GM23338 (cell line): ENCODE measurements around the gene ABCF3. TPM values are rescaled to one million over a fixed set of nuclear protein-coding genes. Genes with fewer than 3 reads are reported as not detected.
A peak's percentile ranks its signal among the peaks of the same experiment; 100 is the strongest.

Experiments used
- ATAC-seq: fragments of 200-7000 bp; cut with Tn5 transposase; 3 replicates; pipeline ENCODE4 v1.9.1; 2020
- DNase-seq: peaks from one replicate; pipeline ENCODE4 v3.0.0-alpha.2; 2015; ENCODE audit warnings: low spot score
- H2AFZ ChIP-seq: fragments of 200-600 bp; sonication (generic); 2 replicates; pipeline ENCODE4 v1.8.0; 2016; ENCODE audit warnings: antibody characterized with exemption, mild to moderate bottlenecking, moderate library complexity
- H3F3A ChIP-seq: fragments of 200-600 bp; sonication (generic); replicated peaks from 2 replicates; pipeline ENCODE4 v1.8.0; 2017; ENCODE audit warnings: antibody characterized with exemption, mixed run types, low read depth
- H3K27ac ChIP-seq: fragments of 200-600 bp; sonication (generic); 2 replicates; pipeline ENCODE4 v1.6.1; 2016; ENCODE audit warnings: low read depth
- H3K27me3 ChIP-seq: fragments of 200-600 bp; sonication (generic); 2 replicates; pipeline ENCODE4 v1.8.0; 2016; ENCODE audit warnings: mild to moderate bottlenecking, mixed run types, moderate library complexity; ENCODE audit not compliant: insufficient read depth
- H3K36me3 ChIP-seq: fragments of 200-600 bp; sonication (generic); 2 replicates; pipeline ENCODE4 v1.8.0; 2016; ENCODE audit warnings: mild to moderate bottlenecking; ENCODE audit not compliant: insufficient read depth
- H3K4me1 ChIP-seq: fragments of 200-600 bp; sonication (generic); 2 replicates; pipeline ENCODE4 v1.8.0; 2016; ENCODE audit warnings: mild to moderate bottlenecking, moderate library complexity; ENCODE audit not compliant: insufficient read depth
- H3K4me2 ChIP-seq: fragments of 200-600 bp; sonication (generic); 2 replicates; pipeline ENCODE4 v1.7.1; 2017; ENCODE audit warnings: mixed run types
- H3K4me3 ChIP-seq: fragments of 200-600 bp; sonication (generic); 2 replicates; pipeline ENCODE4 v1.6.1; 2016; ENCODE audit warnings: mixed run types
- H3K79me2 ChIP-seq: fragments of 200-600 bp; sonication (generic); replicated peaks from 2 replicates; pipeline ENCODE4 v1.8.0; 2017; ENCODE audit warnings: mild to moderate bottlenecking; ENCODE audit not compliant: insufficient read depth
- H3K9me2 ChIP-seq: fragments of 200-600 bp; sonication (generic); 2 replicates; pipeline ENCODE4 v1.8.0; 2017; ENCODE audit not compliant: insufficient read depth
- H4K20me1 ChIP-seq: fragments of 200-600 bp; sonication (generic); replicated peaks from 2 replicates; pipeline ENCODE4 v1.8.0; 2017; ENCODE audit warnings: mild to moderate bottlenecking; ENCODE audit not compliant: insufficient read depth
- H3K27ac Mint-ChIP-seq: 2 replicates; pipeline ENCODE4 v1.8.0; 2020; ENCODE audit warnings: inconsistent platforms, mild to moderate bottlenecking, moderate library complexity, mixed read lengths
- H3K27me3 Mint-ChIP-seq: 3 replicates; pipeline ENCODE4 v1.8.0; 2022; ENCODE audit warnings: low read depth, mild to moderate bottlenecking, moderate library complexity, mixed read lengths, inconsistent platforms; ENCODE audit not compliant: insufficient read depth, poor library complexity
- H3K36me3 Mint-ChIP-seq: 3 replicates; pipeline ENCODE4 v1.8.0; 2021; ENCODE audit warnings: low read depth, mild to moderate bottlenecking, inconsistent platforms, moderate library complexity, mixed read lengths
- H3K4me1 Mint-ChIP-seq: 3 replicates; pipeline ENCODE4 v1.8.0; 2020; ENCODE audit warnings: mild to moderate bottlenecking, inconsistent platforms, mixed read lengths
- H3K4me3 Mint-ChIP-seq: 3 replicates; pipeline ENCODE4 v1.8.0; 2021; ENCODE audit warnings: moderate library complexity, mild to moderate bottlenecking, inconsistent platforms, mixed read lengths
- H3K9me3 Mint-ChIP-seq: 3 replicates; pipeline ENCODE4 v1.8.0; 2020; ENCODE audit warnings: moderate library complexity, mild to moderate bottlenecking, inconsistent platforms, mixed read lengths
- CREB1 ChIP-seq: fragments of 250-450 bp; sonication (Bioruptor Pico); IDR thresholded peaks from 2 replicates; pipeline ENCODE4 v1.5.0; 2020; ENCODE audit warnings: low read depth, mild to moderate bottlenecking, moderate library complexity
- EZH2 ChIP-seq: fragments of 200-600 bp; sonication (generic); IDR thresholded peaks from one replicate; pipeline ENCODE4 v1.8.0; 2017; ENCODE audit warnings: antibody characterized with exemption, mild to moderate bottlenecking, low read depth; ENCODE audit not compliant: unreplicated experiment
- EZH2phosphoT487 ChIP-seq: fragments of 200-600 bp; sonication (generic); IDR thresholded peaks from one replicate; pipeline ENCODE4 v1.8.1; 2018; ENCODE audit warnings: antibody characterized with exemption; ENCODE audit not compliant: unreplicated experiment
- STAT1 ChIP-seq: IDR thresholded peaks from one replicate; pipeline ENCODE4 v1.6.1; 2016; ENCODE audit warnings: antibody characterized with exemption; ENCODE audit not compliant: unreplicated experiment
- ZNF114 ChIP-seq: fragments of 250-450 bp; sonication (Bioruptor Pico); IDR thresholded peaks from 2 replicates; pipeline ENCODE4 v1.5.0; 2020; ENCODE audit warnings: mild to moderate bottlenecking, moderate library complexity
- ZNF331 ChIP-seq: fragments of 250-450 bp; sonication (Bioruptor Pico); IDR thresholded peaks from 2 replicates; pipeline ENCODE4 v1.5.0; 2020; ENCODE audit warnings: low read depth, mild to moderate bottlenecking, moderate library complexity
- polyA plus RNA-seq: library from polyadenylated mRNA; unstranded; fragments of >200 nt; fragmentation: Nextera tagmentation; extraction: Ambion mirVana; gene quantifications from 2 replicates; pipeline ENCODE4 v1.2.1, GENCODE V29; 2016
- total RNA-seq: library from RNA; depleted of rRNA; stranded (reverse); fragments of >200 nt; shearing (Covaris generic); gene quantifications from 2 replicates; pipeline ENCODE4 v1.2.3, GENCODE V29; 2014
- TF ChIP-seq, protein P1 (sequence below): IDR thresholded peaks from 2 replicates; pipeline ENCODE4 v1.6.1; 2016; ENCODE audit warnings: antibody characterized with exemption
- TF ChIP-seq, protein P2 (sequence below): IDR thresholded peaks from one replicate; pipeline ENCODE4 v1.6.1; 2018; ENCODE audit warnings: antibody characterized with exemption; ENCODE audit not compliant: unreplicated experiment

Gene ABCF3
- total and polyA plus RNA-seq, 2 experiments from 2014 or later, result 33.4 to 48.9 TPM

DNA sequence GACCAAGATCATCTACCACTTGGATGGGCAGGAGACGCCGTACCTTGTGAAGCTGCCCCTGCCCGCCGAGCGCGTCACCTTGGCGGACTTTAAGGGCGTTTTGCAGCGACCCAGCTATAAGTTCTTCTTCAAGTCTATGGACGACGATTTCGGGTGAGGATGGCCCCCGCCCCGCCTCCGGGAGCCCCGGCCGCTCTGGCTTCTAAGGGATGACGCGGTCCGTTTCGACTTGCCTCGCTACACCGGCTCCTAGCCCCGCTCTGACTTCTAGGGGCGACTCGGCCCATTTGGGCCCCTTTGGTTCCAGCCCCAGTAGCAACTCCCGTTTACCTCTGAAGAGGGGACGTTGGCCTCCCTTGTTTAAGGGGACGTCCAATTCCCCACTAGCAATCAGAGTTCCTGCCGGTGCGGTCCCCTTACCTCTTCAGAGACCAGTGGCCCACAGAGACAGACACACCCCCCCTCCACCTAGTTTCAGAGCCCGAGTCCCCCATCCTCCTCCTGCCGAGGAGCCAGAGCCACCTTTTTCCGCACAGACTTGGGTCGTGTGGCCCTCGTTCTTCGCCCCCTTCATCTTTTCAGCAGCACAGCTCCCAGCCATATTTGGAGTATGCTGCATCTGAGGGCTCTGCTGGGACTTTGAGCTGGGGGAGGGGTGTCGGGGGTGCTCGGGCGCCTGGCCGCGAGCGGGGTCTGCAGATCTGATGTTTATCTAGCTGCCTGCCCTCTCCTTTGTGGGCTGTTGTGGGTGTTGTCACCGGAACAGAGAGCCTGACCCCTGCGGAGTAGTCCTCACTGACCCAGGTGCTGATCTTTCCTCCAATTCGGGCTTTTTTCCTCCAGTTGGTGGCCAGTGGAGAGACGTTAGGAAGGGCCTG, 30.1 kb upstream of the ABCF3 start:
- 0 out of 2 replicates have a peak, but pooled peaks cover 7% of the 10 kb centered on the region for H4K20me1 ChIP-seq

DNA sequence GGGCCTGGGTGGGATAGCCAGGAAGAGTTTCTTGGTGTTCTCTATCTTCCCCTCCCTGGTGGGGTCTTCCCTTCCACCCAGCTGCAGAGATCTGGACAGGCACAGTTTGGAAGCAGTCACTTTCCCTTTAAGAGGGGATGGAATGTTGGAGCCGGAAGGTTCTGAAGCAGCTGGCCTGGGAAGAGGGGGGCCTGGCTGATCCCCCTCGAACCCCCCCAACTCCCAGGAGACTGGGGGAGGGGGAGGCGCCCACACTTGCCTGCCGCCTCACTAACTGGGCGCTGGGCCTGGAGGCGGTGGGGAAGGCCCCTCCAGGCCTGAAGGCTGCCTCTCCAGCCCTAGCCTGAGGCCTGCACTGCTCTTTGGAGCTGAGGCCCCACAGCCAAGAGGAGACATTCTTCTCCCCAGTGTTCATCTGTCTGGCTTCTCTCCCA, 29.5 kb upstream of the ABCF3 start:
- ATAC-seq, result peak; percentile 59
- TF ChIP-seq ZNF331, result no peak
- no peak for TF ChIP-seq CREB1 (CRISPR knock-in tag)
- TF ChIP-seq STAT1, result no peak
- TF ChIP-seq, protein P1, sequence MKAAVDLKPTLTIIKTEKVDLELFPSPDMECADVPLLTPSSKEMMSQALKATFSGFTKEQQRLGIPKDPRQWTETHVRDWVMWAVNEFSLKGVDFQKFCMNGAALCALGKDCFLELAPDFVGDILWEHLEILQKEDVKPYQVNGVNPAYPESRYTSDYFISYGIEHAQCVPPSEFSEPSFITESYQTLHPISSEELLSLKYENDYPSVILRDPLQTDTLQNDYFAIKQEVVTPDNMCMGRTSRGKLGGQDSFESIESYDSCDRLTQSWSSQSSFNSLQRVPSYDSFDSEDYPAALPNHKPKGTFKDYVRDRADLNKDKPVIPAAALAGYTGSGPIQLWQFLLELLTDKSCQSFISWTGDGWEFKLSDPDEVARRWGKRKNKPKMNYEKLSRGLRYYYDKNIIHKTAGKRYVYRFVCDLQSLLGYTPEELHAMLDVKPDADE, result no peak
- no peak for TF ChIP-seq EZH2phosphoT487
- no peak for TF ChIP-seq EZH2
- no peak for TF ChIP-seq ZNF114 (CRISPR knock-in tag)
- no peaks in the 10 kb centered on the region for H3K27me3 ChIP-seq
- peak overlapping the region; percentile 95 for H3K4me3 ChIP-seq
- 0 out of 2 replicates have a peak, but pooled peaks cover 7% of the 10 kb centered on the region for H4K20me1 ChIP-seq
- no peaks in the 10 kb centered on the region; the same call in 1 of the 2 replicates for H3K36me3 ChIP-seq
- H3K4me1 ChIP-seq, result peaks cover 20% of the 10 kb centered on the region
- H2AFZ ChIP-seq, result no peak overlapping the region
- peaks cover 7% of the 10 kb centered on the region for H3K36me3 Mint-ChIP-seq
- H3K27me3 Mint-ChIP-seq, result peaks cover 12% of the 10 kb centered on the region
- peak overlapping the region; percentile 98 for H3K4me2 ChIP-seq
- H3F3A ChIP-seq, result peaks cover 18% of the 10 kb centered on the region
- peak overlapping the region; percentile 98 for H3K4me3 Mint-ChIP-seq
- H3K27ac Mint-ChIP-seq, result peak overlapping the region; percentile 97
- peak; percentile 75 for DNase-seq
- peak overlapping the region; percentile 90 for H3K27ac ChIP-seq
- peaks cover 18% of the 10 kb centered on the region; the same call in 2 of the 3 replicates for H3K4me1 Mint-ChIP-seq
- no peaks in the 10 kb centered on the region for H3K9me2 ChIP-seq
- H3K79me2 ChIP-seq, result peaks cover 57% of the 10 kb centered on the region
- H3K9me3 Mint-ChIP-seq, result no peaks in the 10 kb centered on the region

More for the DNA sequence above, 30.1 kb upstream of the ABCF3 start:
- Histone ChIP-seq H3K27ac (peak overlapping the region; percentile 90), H3K9me2 (no peaks in the 10 kb centered on the region), H3F3A (peaks cover 18% of the 10 kb centered on the region), H3K4me2 (peak overlapping the region; percentile 98), H3K4me3 (peak overlapping the region; percentile 95), H3K27me3 (no peaks in the 10 kb centered on the region), H3K4me1 (peaks cover 20% of the 10 kb centered on the region), H3K36me3 (no peaks in the 10 kb centered on the region; the same call in 1 of the 2 replicates), H3K79me2 (peaks cover 50% of the 10 kb centered on the region), H2AFZ (peak overlapping the region; percentile 95)
- ATAC-seq, result peak; percentile 38
- peaks cover 7% of the 10 kb centered on the region for H3K36me3 Mint-ChIP-seq
- TF ChIP-seq, protein P2, sequence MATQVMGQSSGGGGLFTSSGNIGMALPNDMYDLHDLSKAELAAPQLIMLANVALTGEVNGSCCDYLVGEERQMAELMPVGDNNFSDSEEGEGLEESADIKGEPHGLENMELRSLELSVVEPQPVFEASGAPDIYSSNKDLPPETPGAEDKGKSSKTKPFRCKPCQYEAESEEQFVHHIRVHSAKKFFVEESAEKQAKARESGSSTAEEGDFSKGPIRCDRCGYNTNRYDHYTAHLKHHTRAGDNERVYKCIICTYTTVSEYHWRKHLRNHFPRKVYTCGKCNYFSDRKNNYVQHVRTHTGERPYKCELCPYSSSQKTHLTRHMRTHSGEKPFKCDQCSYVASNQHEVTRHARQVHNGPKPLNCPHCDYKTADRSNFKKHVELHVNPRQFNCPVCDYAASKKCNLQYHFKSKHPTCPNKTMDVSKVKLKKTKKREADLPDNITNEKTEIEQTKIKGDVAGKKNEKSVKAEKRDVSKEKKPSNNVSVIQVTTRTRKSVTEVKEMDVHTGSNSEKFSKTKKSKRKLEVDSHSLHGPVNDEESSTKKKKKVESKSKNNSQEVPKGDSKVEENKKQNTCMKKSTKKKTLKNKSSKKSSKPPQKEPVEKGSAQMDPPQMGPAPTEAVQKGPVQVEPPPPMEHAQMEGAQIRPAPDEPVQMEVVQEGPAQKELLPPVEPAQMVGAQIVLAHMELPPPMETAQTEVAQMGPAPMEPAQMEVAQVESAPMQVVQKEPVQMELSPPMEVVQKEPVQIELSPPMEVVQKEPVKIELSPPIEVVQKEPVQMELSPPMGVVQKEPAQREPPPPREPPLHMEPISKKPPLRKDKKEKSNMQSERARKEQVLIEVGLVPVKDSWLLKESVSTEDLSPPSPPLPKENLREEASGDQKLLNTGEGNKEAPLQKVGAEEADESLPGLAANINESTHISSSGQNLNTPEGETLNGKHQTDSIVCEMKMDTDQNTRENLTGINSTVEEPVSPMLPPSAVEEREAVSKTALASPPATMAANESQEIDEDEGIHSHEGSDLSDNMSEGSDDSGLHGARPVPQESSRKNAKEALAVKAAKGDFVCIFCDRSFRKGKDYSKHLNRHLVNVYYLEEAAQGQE, result peak; percentile 23
- TF ChIP-seq EZH2phosphoT487, result no peak
- H3K9me3 Mint-ChIP-seq, result no peaks in the 10 kb centered on the region
- H3K27me3 Mint-ChIP-seq, result peaks cover 10% of the 10 kb centered on the region
- peaks cover 18% of the 10 kb centered on the region; the same call in 2 of the 3 replicates for H3K4me1 Mint-ChIP-seq
- H3K4me3 Mint-ChIP-seq, result peak overlapping the region; percentile 98
- DNase-seq, result peak; percentile 61
- H3K27ac Mint-ChIP-seq, result peak overlapping the region; percentile 97
